T-helper 17 cell (primary cell): ENCODE measurements around the gene RAD18. TPM values are rescaled to one million over a fixed set of nuclear protein-coding genes. Genes with fewer than 3 reads are reported as not detected.

Experiments used
- ATAC-seq: fragments of 150-1000 bp; cut with Tn5 transposase; 2 replicates; pipeline ENCODE4 v1.10.0; 2021; ENCODE audit warnings: mild to moderate bottlenecking, moderate library complexity
- DNase-seq, 3 donors: peaks; one replicate each; pipeline versions ENCODE4 v3.0.0 to v3.0.0-alpha.2; 2020 to 2021
- H3K9me3 ChIP-seq: one replicate; pipeline ENCODE4 v1.7.0; 2013; ENCODE audit warnings: low read length, mild to moderate bottlenecking; ENCODE audit not compliant: control insufficient read depth, poor library complexity, severe bottlenecking
- H3K27ac Mint-ChIP-seq: one replicate; pipeline ENCODE4 v1.8.0; 2022; ENCODE audit warnings: mild to moderate bottlenecking, moderate library complexity, mixed read lengths
- H3K27me3 Mint-ChIP-seq: one replicate; pipeline ENCODE4 v1.8.0; 2022; ENCODE audit warnings: mixed read lengths
- H3K36me3 Mint-ChIP-seq: one replicate; pipeline ENCODE4 v1.8.0; 2022; ENCODE audit warnings: low read depth, mixed read lengths
- H3K4me1 Mint-ChIP-seq: one replicate; pipeline ENCODE4 v1.8.0; 2022; ENCODE audit warnings: mild to moderate bottlenecking, mixed read lengths
- H3K4me3 Mint-ChIP-seq: one replicate; pipeline ENCODE4 v1.8.0; 2022; ENCODE audit warnings: mild to moderate bottlenecking, moderate library complexity, mixed read lengths
- total RNA-seq, 4 donors: library from RNA in 2 of 4; stranded (reverse) in 2 of 4; gene quantifications; one replicate each; pipeline ENCODE4 v1.2.3 and lab custom pipeline; 2022 to 2026

RAD18 gene
- total RNA-seq, 2 donors from 2014 or later: 13.8 to 23.0 TPM

DNA sequence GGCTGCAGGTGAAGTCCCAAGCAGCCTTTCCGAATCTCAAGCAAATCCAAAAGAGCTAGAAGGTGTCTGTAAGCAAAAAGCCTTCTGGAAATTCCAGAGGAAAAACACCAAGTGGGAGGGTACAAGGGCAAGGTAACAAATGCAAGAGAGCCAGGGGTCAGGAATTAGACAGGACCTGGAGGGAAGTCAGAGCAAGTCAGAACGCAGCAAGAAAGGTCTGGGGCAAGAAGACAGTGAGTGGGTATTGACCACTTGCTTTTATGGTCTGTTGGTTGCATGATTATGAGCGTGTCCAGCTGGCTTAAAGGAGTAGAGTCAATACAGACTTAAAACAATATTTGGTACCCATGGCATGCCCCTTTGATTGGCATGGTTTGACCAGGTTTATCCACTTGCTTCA is 127.2 kb downstream of the RAD18 start:
- peaks cover 2% of the 10 kb centered on the region for H3K36me3 Mint-ChIP-seq
- no peaks in the 10 kb centered on the region for H3K4me1 Mint-ChIP-seq
- no peak overlapping the region for H3K4me3 Mint-ChIP-seq

DNA sequence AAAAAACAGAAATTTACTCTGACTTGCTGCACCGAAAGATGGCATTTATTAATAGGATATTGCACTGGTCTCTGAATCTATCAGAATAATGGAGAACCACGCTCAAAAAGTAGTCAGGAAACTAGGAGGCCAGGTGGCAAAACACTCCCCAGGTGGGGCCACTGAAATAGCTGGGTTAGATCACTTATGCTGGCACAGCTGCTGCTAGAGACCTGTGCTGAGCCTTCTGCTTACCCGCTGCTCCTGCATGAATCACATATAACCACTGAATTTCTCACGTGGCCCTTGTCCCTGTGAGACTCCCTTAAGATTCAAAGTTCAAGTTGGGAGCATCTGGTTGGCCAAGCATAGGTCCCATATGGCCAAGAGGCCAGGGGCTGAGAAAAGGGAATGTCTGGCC is 127.9 kb downstream of the RAD18 start:
- no peaks in the 10 kb centered on the region for H3K9me3 ChIP-seq
- H3K4me1 Mint-ChIP-seq: no peaks in the 10 kb centered on the region
- H3K27me3 Mint-ChIP-seq: no peaks in the 10 kb centered on the region
- ATAC-seq: no peak
- peaks cover 2% of the 10 kb centered on the region for H3K36me3 Mint-ChIP-seq
- H3K27ac Mint-ChIP-seq: no peak overlapping the region
- DNase-seq: no peak
- no peak overlapping the region for H3K4me3 Mint-ChIP-seq

More for the DNA sequence above, 127.2 kb downstream of the RAD18 start:
- no peaks in the 10 kb centered on the region for H3K9me3 ChIP-seq
- ATAC-seq: no peak
- H3K27me3 Mint-ChIP-seq: no peaks in the 10 kb centered on the region
- DNase-seq: no peak
- no peak overlapping the region for H3K27ac Mint-ChIP-seq

DNA sequence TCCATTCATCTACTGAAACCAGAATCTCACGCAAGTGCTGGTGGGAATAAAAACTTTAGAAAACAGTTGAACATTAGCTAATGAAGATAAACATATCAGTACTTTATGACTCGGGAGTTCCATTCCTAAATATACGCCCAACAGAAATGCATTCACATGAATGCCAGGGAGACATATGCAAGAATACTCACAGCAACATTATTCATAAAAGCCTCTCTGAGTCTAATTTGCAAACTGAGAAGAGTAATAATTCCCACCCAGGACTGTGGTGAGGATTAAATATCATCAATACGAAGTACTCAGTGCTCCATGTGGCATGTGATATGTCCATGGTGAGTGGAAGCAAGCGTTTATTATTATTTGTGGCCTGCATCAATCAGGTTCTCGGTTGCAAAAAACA is 128.3 kb downstream of the RAD18 start:
- no peak for DNase-seq
- H3K4me3 Mint-ChIP-seq: no peak overlapping the region
- no peaks in the 10 kb centered on the region for H3K4me1 Mint-ChIP-seq
- H3K27ac Mint-ChIP-seq: no peak overlapping the region
- H3K9me3 ChIP-seq: no peaks in the 10 kb centered on the region
- no peak for ATAC-seq
- H3K27me3 Mint-ChIP-seq: no peaks in the 10 kb centered on the region
- peaks cover 2% of the 10 kb centered on the region for H3K36me3 Mint-ChIP-seq

- DNase-seq: no peak
Measured at GRCh38 chr3:8827641-8828040, 135.6 kb downstream of the RAD18 start.

More at GRCh38 chr3:8827641-8828040, 135.6 kb downstream of the RAD18 start:
- H3K36me3 Mint-ChIP-seq: peaks cover 3% of the 10 kb centered on the region
- no peaks in the 10 kb centered on the region for H3K27me3 Mint-ChIP-seq
- H3K4me1 Mint-ChIP-seq: no peaks in the 10 kb centered on the region
- H3K27ac Mint-ChIP-seq: no peak overlapping the region
- ATAC-seq: no peak
- H3K4me3 Mint-ChIP-seq: no peak overlapping the region
- H3K9me3 ChIP-seq: no peaks in the 10 kb centered on the region

Other genes starting within 250 kb of the RAD18 start
- gene CAV3, start 229.7 kb downstream of the RAD18 start, total RNA-seq: not detected
- gene OXTR, start 193.9 kb downstream of the RAD18 start, total RNA-seq: under 1 TPM in 1 of 2 donors, not detected in 1; 0.44 TPM